Smooth muscle cell (in vitro differentiated cells): ENCODE results near the gene NEURL4. TPM values are rescaled to one million over a fixed set of nuclear protein-coding genes. Genes with fewer than 3 reads are reported as not detected.

ENCODE experiments used
- DNase-seq: peaks from one replicate; lab custom pipeline; 2025; ENCODE audit not compliant: unreplicated experiment; lab: John Stamatoyannopoulos, UW
- H2AFZ ChIP-seq: fragments of 200-600 bp; sonication (generic); 2 replicates; pipeline ENCODE4 v1.6.0; 2016; ENCODE audit warnings: antibody characterized with exemption, low read depth, mild to moderate bottlenecking
- H3F3A ChIP-seq: fragments of 200-600 bp; sonication (generic); 2 replicates; pipeline ENCODE4 v1.6.0; 2017; ENCODE audit warnings: antibody characterized with exemption, low read depth
- H3K27ac ChIP-seq: fragments of 200-600 bp; sonication (generic); 2 replicates; pipeline ENCODE4 v1.5.1; 2016; ENCODE audit warnings: low read depth, mild to moderate bottlenecking
- H3K27me3 ChIP-seq: fragments of 200-600 bp; sonication (generic); 2 replicates; pipeline ENCODE4 v1.6.1; 2016; ENCODE audit warnings: low read depth, mild to moderate bottlenecking
- H3K36me3 ChIP-seq: fragments of 200-600 bp; sonication (generic); 2 replicates; pipeline ENCODE4 v1.5.1; 2016; ENCODE audit warnings: low read depth
- H3K4me1 ChIP-seq: fragments of 200-600 bp; sonication (generic); 2 replicates; pipeline ENCODE4 v1.5.1; 2016; ENCODE audit warnings: low read depth
- H3K4me2 ChIP-seq: fragments of 200-600 bp; sonication (generic); 2 replicates; pipeline ENCODE4 v1.6.0; 2016; ENCODE audit warnings: mild to moderate bottlenecking
- H3K4me3 ChIP-seq: fragments of 200-600 bp; sonication (generic); 2 replicates; pipeline ENCODE4 v1.5.1; 2016; ENCODE audit warnings: mild to moderate bottlenecking
- H3K79me2 ChIP-seq: fragments of 200-600 bp; sonication (generic); 2 replicates; pipeline ENCODE4 v1.6.0; 2016; ENCODE audit warnings: low read depth, mild to moderate bottlenecking
- H3K9ac ChIP-seq: fragments of 200-600 bp; sonication (generic); 2 replicates; pipeline ENCODE4 v1.6.0; 2016; ENCODE audit warnings: low read depth
- H3K9me3 ChIP-seq: fragments of 200-600 bp; sonication (generic); replicated peaks from 2 replicates; pipeline ENCODE4 v1.5.1; 2016; ENCODE audit warnings: low read depth
- H4K20me1 ChIP-seq: fragments of 200-600 bp; sonication (generic); 2 replicates; pipeline ENCODE4 v1.6.0; 2016; ENCODE audit warnings: low read depth
- CTCF ChIP-seq: fragments of 200-600 bp; sonication (generic); IDR thresholded peaks from 2 replicates; pipeline ENCODE4 v1.5.1; 2017; ENCODE audit warnings: borderline replicate concordance, mild to moderate bottlenecking, antibody characterized with exemption; ENCODE audit not compliant: insufficient read depth, poor library complexity, severe bottlenecking
- WGBS: methylation state at CpG from one replicate; pipeline ENCODE4 v1.1.7; 2016; ENCODE audit warnings: low lambda C conversion rate; 5-methylcytosine and 5-hydroxymethylcytosine counted together
- polyA plus RNA-seq: library from polyadenylated mRNA; unstranded; fragments of >200 nt; fragmentation: Nextera tagmentation; extraction: Ambion mirVana; gene quantifications from 2 replicates; pipeline ENCODE4 v1.2.1, GENCODE V29; 2016
- total RNA-seq: library from RNA; depleted of rRNA; stranded (reverse); fragments of >200 nt; gene quantifications from 2 replicates; pipeline ENCODE4 v1.2.3, GENCODE V29; 2014

Gene NEURL4
- total and polyA plus RNA-seq, 2 experiments from 2014 or later = 5.1 to 8.6 TPM

GRCh38 chr17:7293816-7294613 lies 35.1 kb downstream of the NEURL4 start:
- H3K4me1 ChIP-seq = no peaks in the 10 kb centered on the region
- no peak overlapping the region for H3K27ac ChIP-seq
- no peak for DNase-seq
- H3K79me2 ChIP-seq = no peaks in the 10 kb centered on the region
- H3K4me3 ChIP-seq = peak overlapping the region; percentile 35
- no peaks in the 10 kb centered on the region for H3K36me3 ChIP-seq
- WGBS = 14% methylated on average over 12 of the region's 75 CpGs
- peak overlapping the region; percentile 85 for H3K4me2 ChIP-seq
- TF ChIP-seq CTCF = no peak
- peaks cover 8% of the 10 kb centered on the region for H3F3A ChIP-seq
- H3K9ac ChIP-seq = no peak overlapping the region
- H3K27me3 ChIP-seq = peaks cover 50% of the 10 kb centered on the region
- no peaks in the 10 kb centered on the region for H4K20me1 ChIP-seq
- H2AFZ ChIP-seq = no peak overlapping the region
- no peaks in the 10 kb centered on the region for H3K9me3 ChIP-seq

DNA sequence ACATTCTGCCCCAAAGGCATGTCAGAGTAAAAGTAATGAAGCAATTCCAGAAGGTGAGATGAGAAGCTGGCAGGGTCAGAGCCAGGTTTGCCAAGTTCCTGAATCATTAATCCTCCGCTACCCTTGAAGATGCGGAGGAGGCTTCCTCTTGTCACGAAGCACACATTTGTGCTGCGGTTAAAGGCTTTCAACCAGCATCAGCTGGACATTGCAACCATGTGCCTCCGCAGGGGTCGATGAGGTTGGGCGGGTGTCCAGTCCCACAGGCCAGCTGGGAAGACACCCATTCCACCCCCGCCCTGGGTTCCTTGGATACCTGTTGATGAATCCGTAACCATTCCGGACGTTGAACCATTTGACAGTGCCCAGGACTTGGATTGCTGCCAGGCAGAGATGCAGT lies 36.0 kb downstream of the NEURL4 start:
- H3F3A ChIP-seq = peaks cover 8% of the 10 kb centered on the region
- no peaks in the 10 kb centered on the region for H3K36me3 ChIP-seq
- no peaks in the 10 kb centered on the region for H3K79me2 ChIP-seq
- no peaks in the 10 kb centered on the region for H4K20me1 ChIP-seq
- no peak overlapping the region for H3K4me2 ChIP-seq
- H3K4me3 ChIP-seq = no peak overlapping the region
- no peak for DNase-seq
- H2AFZ ChIP-seq = no peak overlapping the region
- H3K4me1 ChIP-seq = no peaks in the 10 kb centered on the region
- H3K27ac ChIP-seq = no peak overlapping the region
- TF ChIP-seq CTCF = no peak
- peaks cover 50% of the 10 kb centered on the region for H3K27me3 ChIP-seq
- WGBS = 93% methylated on average over 11 of the region's 11 CpGs
- no peaks in the 10 kb centered on the region for H3K9me3 ChIP-seq
- no peak overlapping the region for H3K9ac ChIP-seq

DNA sequence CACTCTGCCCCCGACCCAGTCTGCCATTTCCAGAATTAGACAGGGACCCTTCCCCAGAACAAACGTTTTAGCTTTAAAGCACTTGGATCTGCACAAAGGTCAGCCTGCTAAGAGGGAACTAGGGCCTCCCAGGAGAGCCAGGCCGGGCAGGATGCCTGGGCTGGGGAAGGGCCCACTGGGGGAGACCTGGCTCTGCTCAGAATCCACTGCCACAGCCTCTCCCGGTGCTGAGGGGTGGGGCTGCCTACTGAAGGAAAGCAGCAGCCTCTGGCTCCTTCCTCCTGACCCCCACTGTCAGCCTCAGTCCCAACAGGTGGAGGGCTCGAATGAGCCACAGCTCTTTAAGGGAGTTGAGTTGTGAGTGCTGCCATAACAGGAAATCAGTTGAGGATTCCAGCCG lies 36.4 kb downstream of the NEURL4 start:
- Histone ChIP-seq H3K27ac (no peak overlapping the region), H3K4me2 (no peak overlapping the region), H3F3A (peaks cover 8% of the 10 kb centered on the region), H3K4me3 (no peak overlapping the region), H3K9ac (no peak overlapping the region), H2AFZ (no peak overlapping the region), H3K27me3 (peaks cover 50% of the 10 kb centered on the region), H3K79me2 (no peaks in the 10 kb centered on the region), H3K36me3 (no peaks in the 10 kb centered on the region), H3K4me1 (no peaks in the 10 kb centered on the region), H4K20me1 (no peaks in the 10 kb centered on the region), H3K9me3 (no peaks in the 10 kb centered on the region)
- WGBS = 62% methylated on average over 6 of the region's 6 CpGs
- no peak for TF ChIP-seq CTCF
- DNase-seq = no peak

DNA sequence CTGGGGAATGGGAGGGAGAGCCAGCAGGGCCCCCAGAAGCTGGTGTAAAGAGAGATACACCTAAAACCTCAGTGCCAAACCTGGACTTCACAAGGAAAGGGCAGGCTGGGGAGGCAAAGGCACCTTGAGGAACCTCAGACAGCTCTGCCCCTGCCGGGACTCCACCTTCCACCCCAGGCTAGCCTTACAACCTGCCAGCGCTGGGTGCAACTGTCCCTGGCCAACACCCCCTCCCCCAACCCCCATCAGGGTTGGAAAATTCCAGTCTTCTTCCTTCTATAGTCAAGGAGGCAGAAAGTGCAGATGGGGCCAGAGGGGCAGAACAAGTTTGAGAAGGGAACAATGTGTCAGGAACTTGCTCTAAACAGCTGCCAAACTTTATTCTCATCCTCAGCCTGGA lies 36.9 kb downstream of the NEURL4 start:
- peaks cover 8% of the 10 kb centered on the region for H3F3A ChIP-seq
- H3K9ac ChIP-seq = no peak overlapping the region
- no peaks in the 10 kb centered on the region for H3K4me1 ChIP-seq
- H3K27ac ChIP-seq = no peak overlapping the region
- H3K4me3 ChIP-seq = no peak overlapping the region
- no peak for TF ChIP-seq CTCF
- H3K4me2 ChIP-seq = no peak overlapping the region
- DNase-seq = no peak
- WGBS = 95% methylated on average over 2 of the region's 2 CpGs
- no peaks in the 10 kb centered on the region for H4K20me1 ChIP-seq
- H3K79me2 ChIP-seq = no peaks in the 10 kb centered on the region
- H2AFZ ChIP-seq = no peak overlapping the region
- no peaks in the 10 kb centered on the region for H3K9me3 ChIP-seq
- H3K36me3 ChIP-seq = no peaks in the 10 kb centered on the region
- H3K27me3 ChIP-seq = peaks cover 50% of the 10 kb centered on the region
